ENCODE data around the gene PDLIM4. TPM values are rescaled to one million over a fixed set of nuclear protein-coding genes. Genes with fewer than 3 reads are reported as not detected.

Gene PDLIM4
- total and polyA plus RNA-seq, 2 experiments from 2014 or later = 25.2 to 31.8 TPM

GRCh38 chr5:132219289-132219970 lies 38.1 kb upstream of the PDLIM4 start:
- TF ChIP-seq STAT1 (IDR thresholded peaks at IDR 0.05; ENCODE audit: unreplicated experiment) (no peak), REST (IDR thresholded peaks at IDR 0.05; ENCODE audit: unreplicated experiment) (no peak)
- TF ChIP-seq, protein P1, sequence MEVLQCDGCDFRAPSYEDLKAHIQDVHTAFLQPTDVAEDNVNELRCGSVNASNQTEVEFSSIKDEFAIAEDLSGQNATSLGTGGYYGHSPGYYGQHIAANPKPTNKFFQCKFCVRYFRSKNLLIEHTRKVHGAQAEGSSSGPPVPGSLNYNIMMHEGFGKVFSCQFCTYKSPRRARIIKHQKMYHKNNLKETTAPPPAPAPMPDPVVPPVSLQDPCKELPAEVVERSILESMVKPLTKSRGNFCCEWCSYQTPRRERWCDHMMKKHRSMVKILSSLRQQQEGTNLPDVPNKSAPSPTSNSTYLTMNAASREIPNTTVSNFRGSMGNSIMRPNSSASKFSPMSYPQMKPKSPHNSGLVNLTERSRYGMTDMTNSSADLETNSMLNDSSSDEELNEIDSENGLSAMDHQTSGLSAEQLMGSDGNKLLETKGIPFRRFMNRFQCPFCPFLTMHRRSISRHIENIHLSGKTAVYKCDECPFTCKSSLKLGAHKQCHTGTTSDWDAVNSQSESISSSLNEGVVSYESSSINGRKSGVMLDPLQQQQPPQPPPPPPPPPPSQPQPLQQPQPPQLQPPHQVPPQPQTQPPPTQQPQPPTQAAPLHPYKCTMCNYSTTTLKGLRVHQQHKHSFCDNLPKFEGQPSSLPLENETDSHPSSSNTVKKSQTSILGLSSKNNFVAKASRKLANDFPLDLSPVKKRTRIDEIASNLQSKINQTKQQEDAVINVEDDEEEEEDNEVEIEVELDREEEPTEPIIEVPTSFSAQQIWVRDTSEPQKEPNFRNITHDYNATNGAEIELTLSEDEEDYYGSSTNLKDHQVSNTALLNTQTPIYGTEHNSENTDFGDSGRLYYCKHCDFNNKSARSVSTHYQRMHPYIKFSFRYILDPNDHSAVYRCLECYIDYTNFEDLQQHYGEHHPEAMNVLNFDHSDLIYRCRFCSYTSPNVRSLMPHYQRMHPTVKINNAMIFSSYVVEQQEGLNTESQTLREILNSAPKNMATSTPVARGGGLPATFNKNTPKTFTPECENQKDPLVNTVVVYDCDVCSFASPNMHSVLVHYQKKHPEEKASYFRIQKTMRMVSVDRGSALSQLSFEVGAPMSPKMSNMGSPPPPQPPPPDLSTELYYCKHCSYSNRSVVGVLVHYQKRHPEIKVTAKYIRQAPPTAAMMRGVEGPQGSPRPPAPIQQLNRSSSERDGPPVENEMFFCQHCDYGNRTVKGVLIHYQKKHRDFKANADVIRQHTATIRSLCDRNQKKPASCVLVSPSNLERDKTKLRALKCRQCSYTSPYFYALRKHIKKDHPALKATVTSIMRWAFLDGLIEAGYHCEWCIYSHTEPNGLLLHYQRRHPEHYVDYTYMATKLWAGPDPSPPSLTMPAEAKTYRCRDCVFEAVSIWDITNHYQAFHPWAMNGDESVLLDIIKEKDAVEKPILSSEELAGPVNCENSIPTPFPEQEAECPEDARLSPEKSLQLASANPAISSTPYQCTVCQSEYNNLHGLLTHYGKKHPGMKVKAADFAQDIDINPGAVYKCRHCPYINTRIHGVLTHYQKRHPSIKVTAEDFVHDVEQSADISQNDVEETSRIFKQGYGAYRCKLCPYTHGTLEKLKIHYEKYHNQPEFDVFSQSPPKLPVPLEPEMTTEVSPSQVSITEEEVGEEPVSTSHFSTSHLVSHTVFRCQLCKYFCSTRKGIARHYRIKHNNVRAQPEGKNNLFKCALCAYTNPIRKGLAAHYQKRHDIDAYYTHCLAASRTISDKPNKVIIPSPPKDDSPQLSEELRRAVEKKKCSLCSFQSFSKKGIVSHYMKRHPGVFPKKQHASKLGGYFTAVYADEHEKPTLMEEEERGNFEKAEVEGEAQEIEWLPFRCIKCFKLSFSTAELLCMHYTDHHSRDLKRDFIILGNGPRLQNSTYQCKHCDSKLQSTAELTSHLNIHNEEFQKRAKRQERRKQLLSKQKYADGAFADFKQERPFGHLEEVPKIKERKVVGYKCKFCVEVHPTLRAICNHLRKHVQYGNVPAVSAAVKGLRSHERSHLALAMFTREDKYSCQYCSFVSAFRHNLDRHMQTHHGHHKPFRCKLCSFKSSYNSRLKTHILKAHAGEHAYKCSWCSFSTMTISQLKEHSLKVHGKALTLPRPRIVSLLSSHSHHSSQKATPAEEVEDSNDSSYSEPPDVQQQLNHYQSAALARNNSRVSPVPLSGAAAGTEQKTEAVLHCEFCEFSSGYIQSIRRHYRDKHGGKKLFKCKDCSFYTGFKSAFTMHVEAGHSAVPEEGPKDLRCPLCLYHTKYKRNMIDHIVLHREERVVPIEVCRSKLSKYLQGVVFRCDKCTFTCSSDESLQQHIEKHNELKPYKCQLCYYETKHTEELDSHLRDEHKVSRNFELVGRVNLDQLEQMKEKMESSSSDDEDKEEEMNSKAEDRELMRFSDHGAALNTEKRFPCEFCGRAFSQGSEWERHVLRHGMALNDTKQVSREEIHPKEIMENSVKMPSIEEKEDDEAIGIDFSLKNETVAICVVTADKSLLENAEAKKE (CRISPR knock-in tag; IDR thresholded peaks at IDR 0.05) = no peak
- Histone ChIP-seq H3K4me3 (no peak overlapping the region), H3K9me2 (ENCODE audit: insufficient read depth) (no peaks in the 10 kb centered on the region), H3K79me2 (replicated peaks; ENCODE audit: insufficient read depth) (no peaks in the 10 kb centered on the region), H3K4me2 (no peak overlapping the region), H4K20me1 (replicated peaks; ENCODE audit: insufficient read depth) (no peaks in the 10 kb centered on the region), H3K36me3 (ENCODE audit: insufficient read depth) (no peaks in the 10 kb centered on the region), H3K27me3 (ENCODE audit: insufficient read depth) (no peaks in the 10 kb centered on the region), H3F3A (replicated peaks; ENCODE audit: low read depth) (no peaks in the 10 kb centered on the region), H3K27ac (ENCODE audit: low read depth) (no peak overlapping the region), H3K4me1 (ENCODE audit: insufficient read depth) (no peaks in the 10 kb centered on the region), H2AFZ (no peak overlapping the region)
- Mint-ChIP-seq H3K4me1 (no peaks in the 10 kb centered on the region; the same call in 2 of the 3 replicates), H3K27ac (no peak overlapping the region), H3K4me3 (no peak overlapping the region; the same call in 2 of the 3 replicates), H3K36me3 (ENCODE audit: low read depth) (no peaks in the 10 kb centered on the region), H3K27me3 (ENCODE audit: insufficient read depth, low read depth, poor library complexity) (peaks cover 5% of the 10 kb centered on the region), H3K9me3 (no peaks in the 10 kb centered on the region)
- ATAC-seq (no peak), DNase-seq (ENCODE audit: low spot score) (no peak)

Measured in GM23338 (cell line).